H1 (cell line): Measurements from ENCODE around the gene MPZL3. TPM values are rescaled to one million over a fixed set of nuclear protein-coding genes. Genes with fewer than 3 reads are reported as not detected.

ENCODE experiments used
- BRCA1 ChIP-seq: IDR thresholded peaks from 2 replicates; pipeline ENCODE4 v1.6.1; 2012; ENCODE audit warnings: low read depth, low read length, improper control_type of control experiment
- POU5F1 ChIP-seq: IDR thresholded peaks from 2 replicates; pipeline ENCODE4 v1.6.1; 2011; ENCODE audit warnings: low read depth, mild to moderate bottlenecking, low read length, moderate library complexity
- TCF12 ChIP-seq: IDR thresholded peaks from 2 replicates; pipeline ENCODE4 v1.6.1; 2011; ENCODE audit warnings: low read depth, mild to moderate bottlenecking, low read length
- polyA plus RNA-seq, 7 experiments: library from polyadenylated mRNA; depleted of rRNA in 3 of 7; stranded (reverse) in 5 of 7; unstranded in 2 of 7; fragments of >200 nt in 5 of 7; fragments of 200-250 nt in 2 of 7; gene quantifications; 1 replicate in 5 of 7; 2 replicates in 1 of 7; 4 replicates in 1 of 7; pipeline versions ENCODE4 v1.2.1 to v1.2.3, GENCODE V29; 2011 to 2013; ENCODE audit warnings: missing spikeins in 2 of 7, mixed read lengths in 2 of 7
- total RNA-seq: library from RNA; stranded (reverse); fragmentation: NEBNext Ultra II Directional; extraction: Animal tissue kit (Norgen Biotek cat#: 25700); gene quantifications from 2 replicates; pipeline ENCODE4 v1.2.1, GENCODE V29; 2021

MPZL3 gene
- total and polyA plus RNA-seq, 2 of the 8 experiments (the other 6 are each of a cell fraction or from before 2014, with no cell fraction given), result 1.1 to 3.9 TPM

DNA sequence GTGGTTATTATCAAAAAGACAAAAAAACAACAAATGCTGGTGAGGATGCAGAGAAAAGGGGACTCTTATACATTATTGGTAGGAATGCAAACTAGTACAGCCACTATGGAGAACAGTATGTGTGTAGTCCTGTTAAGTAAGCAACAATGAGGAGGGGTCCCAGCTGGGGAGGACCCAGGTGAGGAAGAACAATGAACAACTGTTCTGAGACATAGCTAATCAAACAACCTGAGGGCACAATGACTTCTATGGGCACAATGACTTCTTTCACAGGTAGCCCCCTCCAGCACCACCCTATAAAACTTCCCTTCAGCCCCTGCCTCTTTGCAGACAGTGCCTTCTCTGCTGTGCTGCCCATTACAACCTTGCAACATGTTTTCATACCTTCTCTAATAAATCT is 32.9 kb downstream of the MPZL3 start (continued):
- TF ChIP-seq BRCA1 (no peak), TCF12 (no peak), POU5F1 (no peak)
